SKM-1 (cell line): Measurements from ENCODE around the gene RNF123.
"Not testable (repeated sequence)": the region's sequence is repeated elsewhere in the genome, so short reads cannot be mapped to it uniquely, and the experiment has no call there.

Experiments
- DNase-seq: peaks from one replicate; lab custom pipeline; 2025; ENCODE audit not compliant: unreplicated experiment; lab: John Stamatoyannopoulos, UW

The RNF123 gene

DNA sequence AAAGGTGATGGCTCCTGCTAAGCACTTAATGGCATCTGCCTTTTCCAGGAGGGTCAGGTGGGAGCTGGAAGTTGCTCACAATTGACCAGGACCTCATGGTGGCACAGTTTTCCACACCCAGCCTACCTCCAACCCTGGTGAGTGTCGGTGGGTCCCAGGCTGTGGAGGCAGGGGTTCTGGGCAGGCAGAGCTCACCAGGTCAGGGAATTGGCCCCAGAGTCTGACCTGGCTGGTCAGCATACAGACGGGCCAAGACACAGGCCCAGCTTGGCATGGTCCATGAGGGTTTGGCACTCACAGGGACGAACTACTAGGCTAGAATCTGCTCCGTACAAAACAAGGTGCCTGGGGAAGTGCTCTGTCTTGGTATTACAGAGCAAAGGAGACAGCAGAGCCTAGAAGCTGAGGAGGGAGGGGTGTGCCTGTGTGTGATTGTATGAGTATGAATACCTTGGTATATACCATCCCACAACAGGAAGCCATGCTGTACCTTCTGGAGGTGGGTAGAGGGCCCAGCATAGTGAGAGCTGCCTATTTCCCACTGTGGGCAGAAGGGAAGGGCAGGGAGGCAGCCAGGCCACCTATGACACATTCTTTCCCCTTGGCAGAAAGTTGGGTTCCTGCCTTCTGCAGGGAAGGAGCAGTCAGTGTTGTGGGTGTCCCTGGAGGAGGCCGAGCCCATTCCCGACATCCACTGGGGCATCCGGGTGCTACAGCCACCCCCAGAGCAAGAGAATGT lies 8.7 kb upstream of the RNF123 start:
- DNase-seq = no peak

DNA sequence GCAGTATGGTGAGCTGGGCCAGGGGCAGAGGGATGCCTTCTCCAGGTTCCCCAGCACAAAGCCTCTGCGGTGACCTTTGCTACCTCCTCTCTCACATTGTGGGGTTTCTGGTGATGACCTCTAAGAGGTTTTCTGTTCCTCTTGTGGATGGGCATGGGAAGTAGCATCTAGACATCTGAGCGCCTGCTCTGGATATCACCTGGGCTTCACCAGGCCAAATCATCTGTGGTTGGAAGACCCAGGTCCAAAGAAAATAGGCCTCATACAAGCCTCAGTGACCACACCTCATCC lies 8.2 kb upstream of the RNF123 start:
- no peak for DNase-seq

DNA sequence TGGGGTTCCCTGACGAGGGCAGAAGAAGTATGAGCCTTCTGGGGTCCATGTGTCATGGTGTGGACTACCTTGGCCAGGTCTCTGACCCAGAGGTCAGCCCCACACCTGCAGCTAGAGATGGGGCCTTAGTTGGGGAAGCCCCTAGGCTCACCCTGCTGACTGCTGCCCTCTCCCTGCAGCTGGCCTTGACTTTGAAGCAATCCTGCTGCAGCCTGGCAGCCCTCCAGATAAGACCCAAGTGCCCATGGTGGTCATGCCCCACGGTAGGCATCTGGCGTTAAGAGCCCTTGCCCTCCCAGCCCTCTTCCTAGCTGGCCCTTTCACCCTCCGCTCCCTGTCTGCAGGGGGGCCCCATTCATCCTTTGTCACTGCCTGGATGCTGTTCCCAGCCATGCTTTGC lies 7.8 kb upstream of the RNF123 start:
- DNase-seq = no peak

DNA sequence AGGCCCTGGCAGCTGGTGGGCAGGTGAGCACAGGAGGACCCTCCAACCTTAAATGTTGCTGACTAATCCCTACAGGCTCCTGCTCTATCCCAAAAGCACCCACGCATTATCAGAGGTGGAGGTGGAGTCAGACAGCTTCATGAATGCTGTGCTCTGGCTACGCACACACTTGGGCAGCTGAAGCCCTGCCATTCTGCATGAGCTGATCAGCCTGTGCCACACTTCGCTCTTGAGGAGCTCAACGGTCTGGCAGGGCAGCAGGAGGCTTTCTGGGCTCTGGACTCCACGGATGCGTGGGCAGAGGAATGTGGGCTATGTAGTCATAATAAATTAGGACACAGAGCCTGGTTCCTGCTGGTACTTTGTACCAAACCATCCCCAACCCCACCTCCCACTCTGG lies 6.2 kb upstream of the RNF123 start:
- no peak for DNase-seq

GRCh38 chr3:49684453-49684852 lies 4.9 kb upstream of the RNF123 start:
- DNase-seq = not testable (repeated sequence)

DNA sequence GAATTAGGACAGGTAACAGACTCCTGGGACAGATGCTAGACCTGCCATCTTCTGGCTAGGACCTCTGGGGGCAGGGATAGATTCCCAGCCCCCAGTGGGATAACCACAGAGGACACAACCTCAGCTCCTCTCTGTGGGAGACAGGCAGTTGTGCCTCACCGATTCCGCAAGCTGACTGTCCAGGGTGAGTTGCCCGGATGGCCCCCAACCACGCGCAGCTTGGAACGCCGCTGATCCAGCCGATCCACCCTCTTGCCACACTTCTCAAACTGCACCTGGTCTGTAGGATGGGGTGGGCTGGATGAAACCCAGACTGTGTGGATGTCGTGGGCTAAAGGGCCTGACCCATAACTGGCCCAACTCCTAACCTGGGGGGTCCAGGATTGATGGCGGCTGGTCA lies 4.3 kb upstream of the RNF123 start:
- DNase-seq = not testable (repeated sequence)

GRCh38 chr3:49685846-49686245 lies 3.5 kb upstream of the RNF123 start:
- not testable (repeated sequence) for DNase-seq

DNA sequence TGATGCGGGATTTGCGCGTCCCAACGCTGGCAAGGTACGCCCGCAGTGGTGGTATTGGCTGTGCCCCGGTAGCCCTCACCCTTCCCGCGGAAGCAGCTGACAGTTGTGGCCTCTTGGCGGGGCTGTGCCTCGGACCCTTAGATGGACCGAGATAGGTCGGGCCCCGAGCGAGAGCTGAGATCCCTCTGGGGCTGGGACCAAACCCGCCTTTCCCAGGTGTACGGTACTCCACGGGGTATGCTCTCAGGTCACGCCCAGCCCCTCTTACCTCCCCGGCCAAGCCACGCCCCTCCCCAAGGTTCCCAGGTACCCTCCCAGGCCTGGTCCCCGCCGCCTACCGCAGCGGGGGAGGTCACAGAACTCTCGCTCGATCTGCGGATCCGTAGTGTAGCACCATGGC lies 3.0 kb upstream of the RNF123 start:
- not testable (repeated sequence) for DNase-seq

GRCh38 chr3:49686769-49687423 lies 2.5 kb upstream of the RNF123 start:
- DNase-seq = not testable (repeated sequence)

GRCh38 chr3:49687424-49687795 lies 1.9 kb upstream of the RNF123 start:
- not testable (repeated sequence) for DNase-seq

DNA sequence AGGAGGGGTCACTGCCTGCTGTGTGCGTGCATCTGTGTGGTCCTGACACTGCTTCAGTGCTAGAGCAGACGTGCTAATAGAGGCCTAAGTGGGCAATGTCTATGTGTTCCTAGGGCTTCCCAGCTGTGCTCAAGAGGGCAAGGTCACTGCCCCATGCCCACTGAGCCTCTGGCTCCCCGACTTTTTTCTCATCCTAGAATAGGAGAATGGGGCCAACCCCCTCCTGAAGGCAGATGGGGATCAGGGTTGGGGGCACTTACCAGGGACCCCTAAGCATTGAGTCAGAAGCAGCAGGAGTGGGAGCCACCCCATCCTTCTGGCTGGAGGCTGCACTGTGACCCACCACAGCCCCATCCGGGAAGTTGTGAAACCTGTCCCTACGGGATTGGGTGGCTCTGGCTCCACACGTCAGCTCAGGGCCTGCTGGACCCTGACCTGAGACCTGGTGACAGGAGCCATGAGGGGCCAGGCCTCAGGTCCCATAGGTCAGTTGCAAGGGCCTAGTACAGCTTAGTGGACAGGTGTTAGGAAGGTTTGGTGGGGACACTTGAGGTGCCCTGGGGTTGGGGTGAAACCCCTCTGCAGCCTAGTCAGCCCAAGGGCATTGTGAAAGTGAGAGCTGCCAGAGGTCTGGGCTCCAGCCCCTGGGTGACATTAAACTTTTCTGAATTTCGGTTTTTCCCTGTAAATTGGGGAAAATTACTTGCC lies 865 bp upstream of the RNF123 start:
- DNase-seq = not testable (repeated sequence)

GRCh38 chr3:49689908-49690624 lies 709 bp downstream of the RNF123 start:
- not testable (repeated sequence) for DNase-seq

DNA sequence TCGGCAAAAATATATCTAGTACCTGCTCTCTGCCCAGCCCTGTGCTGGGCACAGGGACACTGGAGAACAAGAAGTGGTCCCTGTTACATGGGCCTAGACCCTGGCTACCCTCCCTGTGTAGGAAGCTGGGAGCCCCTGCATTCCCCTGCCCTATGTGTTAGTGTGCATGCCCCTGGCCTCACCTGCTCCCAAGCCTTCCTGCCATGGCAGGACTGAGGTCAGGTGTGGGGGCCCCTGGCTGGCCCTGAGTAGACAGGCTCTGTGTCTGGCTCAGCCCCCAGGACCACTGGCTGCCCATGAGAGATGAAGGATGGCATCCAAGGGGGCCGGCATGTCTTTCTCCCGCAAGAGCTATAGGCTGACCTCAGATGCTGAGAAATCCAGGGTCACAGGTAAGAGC lies 1.5 kb downstream of the RNF123 start:
- not testable (repeated sequence) for DNase-seq

- not testable (repeated sequence) for DNase-seq
Observed at GRCh38 chr3:49691481-49691880, 2.1 kb downstream of the RNF123 start.

GRCh38 chr3:49694409-49695070 lies 5.2 kb downstream of the RNF123 start:
- DNase-seq = not testable (repeated sequence)

GRCh38 chr3:49695350-49696015 lies 6.1 kb downstream of the RNF123 start:
- DNase-seq = not testable (repeated sequence)

DNA sequence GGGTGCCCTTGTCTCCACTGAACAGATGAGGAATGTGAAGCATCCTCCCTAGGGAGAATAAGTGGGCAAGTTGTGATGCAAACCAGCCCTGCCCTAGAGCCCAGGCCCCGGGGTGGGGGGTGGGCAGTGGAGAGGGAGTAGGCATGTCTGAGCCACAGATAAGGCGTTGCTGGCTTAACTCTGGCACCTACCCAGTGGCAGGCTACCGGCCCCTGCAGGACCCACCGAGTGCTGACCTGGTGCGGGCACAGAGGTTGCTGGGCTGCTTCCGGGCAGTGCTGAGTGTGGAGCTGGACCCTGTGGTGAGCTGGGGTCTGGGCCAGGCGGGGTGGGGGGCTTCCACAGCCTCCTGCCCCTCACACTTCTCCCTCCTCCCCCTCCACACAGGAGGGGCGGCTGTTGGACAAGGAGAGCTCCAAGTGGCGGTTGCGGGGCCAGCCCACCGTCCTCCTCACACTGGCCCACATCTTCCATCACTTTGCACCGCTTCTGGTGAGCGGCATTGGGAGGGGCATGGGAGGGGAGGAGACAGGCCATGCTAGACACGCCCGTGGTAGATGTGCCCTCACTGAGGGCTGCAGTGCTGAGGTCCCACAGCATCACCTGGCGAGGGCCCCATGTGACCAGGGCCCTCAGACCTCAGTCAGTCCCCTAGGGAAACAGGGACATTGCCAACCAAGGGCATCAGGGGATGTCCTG lies 10.1 kb downstream of the RNF123 start:
- DNase-seq = no peak

- DNase-seq = no peak
Observed at GRCh38 chr3:49700014-49700413, 10.7 kb downstream of the RNF123 start.

- no peak for DNase-seq
Observed at GRCh38 chr3:49700453-49701128, 11.2 kb downstream of the RNF123 start.
